ENCODE measurements around the gene APEH.
"Not testable (repeated sequence)": the region's sequence is repeated elsewhere in the genome, so short reads cannot be mapped to it uniquely, and the experiment has no call there.

APEH gene

DNA sequence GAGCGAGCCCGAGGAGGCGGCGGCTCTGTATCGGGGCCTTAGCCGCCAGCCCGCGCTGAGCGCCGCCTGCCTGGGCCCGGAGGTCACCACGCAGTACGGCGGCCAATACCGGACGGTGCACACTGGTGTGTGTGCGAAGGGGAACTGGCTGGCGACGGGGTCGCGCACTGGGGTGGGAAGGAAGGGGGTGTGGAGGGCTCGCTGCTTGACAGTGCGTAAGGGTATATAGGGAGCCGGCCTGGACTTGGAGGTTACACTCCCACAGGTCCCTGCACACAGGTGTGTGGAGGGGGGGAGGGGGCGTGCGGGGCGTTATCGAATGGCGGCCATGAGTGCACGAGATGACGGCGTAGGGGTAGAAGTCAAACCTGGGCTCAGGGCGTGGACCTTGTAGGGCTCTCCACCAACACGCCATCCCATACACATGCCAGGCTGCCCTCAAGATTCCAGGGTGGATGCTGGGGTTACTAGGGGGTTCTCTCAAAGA, 389 bp downstream of the APEH start:
- H3K4me1 ChIP-seq = peaks cover 50% of the 10 kb centered on the region
- H3K27me3 ChIP-seq = no peaks in the 10 kb centered on the region
- no peak for TF ChIP-seq Cebpa-rat (IDR thresholded peaks at IDR 0.05)

GRCh38 chr3:49675912-49676311, 1.8 kb downstream of the APEH start:
- Histone ChIP-seq H3K36me3 (peaks cover 56% of the 10 kb centered on the region), H3K9me3 (no peaks in the 10 kb centered on the region), H3K4me2 (peak overlapping the region; percentile 99), H3K27me3 (no peaks in the 10 kb centered on the region), H3K27ac (0 out of 2 replicates have a peak overlapping the region, but pooled peaks have one; percentile 95), H3K4me1 (peaks cover 46% of the 10 kb centered on the region), H3K9ac (peak overlapping the region; percentile 89), H3K4me3 (0 out of 2 replicates have a peak overlapping the region, but pooled peaks have one; percentile 94), H4K20me1 (peaks cover 61% of the 10 kb centered on the region)
- TF ChIP-seq Cebpa-rat (IDR thresholded peaks at IDR 0.05) = no peak

More for the DNA sequence above, 389 bp downstream of the APEH start:
- Histone ChIP-seq H3K4me3 (peak overlapping the region; percentile 94), H3K27ac (peak overlapping the region; percentile 95), H3K4me2 (peak overlapping the region; percentile 99), H4K20me1 (peaks cover 53% of the 10 kb centered on the region; the same call in 1 of the 2 replicates), H3K36me3 (peaks cover 42% of the 10 kb centered on the region), H3K9ac (peak overlapping the region; percentile 89), H3K9me3 (no peaks in the 10 kb centered on the region)

DNA sequence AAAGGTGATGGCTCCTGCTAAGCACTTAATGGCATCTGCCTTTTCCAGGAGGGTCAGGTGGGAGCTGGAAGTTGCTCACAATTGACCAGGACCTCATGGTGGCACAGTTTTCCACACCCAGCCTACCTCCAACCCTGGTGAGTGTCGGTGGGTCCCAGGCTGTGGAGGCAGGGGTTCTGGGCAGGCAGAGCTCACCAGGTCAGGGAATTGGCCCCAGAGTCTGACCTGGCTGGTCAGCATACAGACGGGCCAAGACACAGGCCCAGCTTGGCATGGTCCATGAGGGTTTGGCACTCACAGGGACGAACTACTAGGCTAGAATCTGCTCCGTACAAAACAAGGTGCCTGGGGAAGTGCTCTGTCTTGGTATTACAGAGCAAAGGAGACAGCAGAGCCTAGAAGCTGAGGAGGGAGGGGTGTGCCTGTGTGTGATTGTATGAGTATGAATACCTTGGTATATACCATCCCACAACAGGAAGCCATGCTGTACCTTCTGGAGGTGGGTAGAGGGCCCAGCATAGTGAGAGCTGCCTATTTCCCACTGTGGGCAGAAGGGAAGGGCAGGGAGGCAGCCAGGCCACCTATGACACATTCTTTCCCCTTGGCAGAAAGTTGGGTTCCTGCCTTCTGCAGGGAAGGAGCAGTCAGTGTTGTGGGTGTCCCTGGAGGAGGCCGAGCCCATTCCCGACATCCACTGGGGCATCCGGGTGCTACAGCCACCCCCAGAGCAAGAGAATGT, 6.5 kb downstream of the APEH start:
- H3K27ac ChIP-seq = no peak overlapping the region
- no peak overlapping the region for H3K9ac ChIP-seq
- peaks cover 47% of the 10 kb centered on the region for H4K20me1 ChIP-seq
- H3K4me1 ChIP-seq = peaks cover 11% of the 10 kb centered on the region
- H3K4me2 ChIP-seq = no peak overlapping the region
- no peaks in the 10 kb centered on the region for H3K9me3 ChIP-seq
- no peak overlapping the region for H3K4me3 ChIP-seq
- peaks cover 98% of the 10 kb centered on the region for H3K36me3 ChIP-seq
- no peaks in the 10 kb centered on the region for H3K27me3 ChIP-seq
- TF ChIP-seq Cebpa-rat (IDR thresholded peaks at IDR 0.05) = no peak

DNA sequence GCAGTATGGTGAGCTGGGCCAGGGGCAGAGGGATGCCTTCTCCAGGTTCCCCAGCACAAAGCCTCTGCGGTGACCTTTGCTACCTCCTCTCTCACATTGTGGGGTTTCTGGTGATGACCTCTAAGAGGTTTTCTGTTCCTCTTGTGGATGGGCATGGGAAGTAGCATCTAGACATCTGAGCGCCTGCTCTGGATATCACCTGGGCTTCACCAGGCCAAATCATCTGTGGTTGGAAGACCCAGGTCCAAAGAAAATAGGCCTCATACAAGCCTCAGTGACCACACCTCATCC, 7.0 kb downstream of the APEH start:
- H3K9ac ChIP-seq = no peak overlapping the region
- H3K36me3 ChIP-seq = peaks cover 93% of the 10 kb centered on the region
- H3K27me3 ChIP-seq = no peaks in the 10 kb centered on the region
- H3K4me2 ChIP-seq = no peak overlapping the region
- H3K9me3 ChIP-seq = 0 out of 2 replicates have a peak, but pooled peaks cover under 1% of the 10 kb centered on the region
- no peak overlapping the region for H3K27ac ChIP-seq
- H3K4me3 ChIP-seq = no peak overlapping the region
- H4K20me1 ChIP-seq = peaks cover 42% of the 10 kb centered on the region
- TF ChIP-seq Cebpa-rat (IDR thresholded peaks at IDR 0.05) = no peak
- H3K4me1 ChIP-seq = peaks cover 5% of the 10 kb centered on the region; the same call in 1 of the 2 replicates

DNA sequence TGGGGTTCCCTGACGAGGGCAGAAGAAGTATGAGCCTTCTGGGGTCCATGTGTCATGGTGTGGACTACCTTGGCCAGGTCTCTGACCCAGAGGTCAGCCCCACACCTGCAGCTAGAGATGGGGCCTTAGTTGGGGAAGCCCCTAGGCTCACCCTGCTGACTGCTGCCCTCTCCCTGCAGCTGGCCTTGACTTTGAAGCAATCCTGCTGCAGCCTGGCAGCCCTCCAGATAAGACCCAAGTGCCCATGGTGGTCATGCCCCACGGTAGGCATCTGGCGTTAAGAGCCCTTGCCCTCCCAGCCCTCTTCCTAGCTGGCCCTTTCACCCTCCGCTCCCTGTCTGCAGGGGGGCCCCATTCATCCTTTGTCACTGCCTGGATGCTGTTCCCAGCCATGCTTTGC, 7.4 kb downstream of the APEH start:
- Histone ChIP-seq H3K4me1 (0 out of 2 replicates have a peak, but pooled peaks cover 2% of the 10 kb centered on the region), H3K9ac (no peak overlapping the region), H3K4me3 (no peak overlapping the region), H3K27ac (no peak overlapping the region), H3K4me2 (no peak overlapping the region), H3K27me3 (no peaks in the 10 kb centered on the region), H3K9me3 (peaks cover 4% of the 10 kb centered on the region; the same call in 1 of the 2 replicates), H3K36me3 (peaks cover 89% of the 10 kb centered on the region), H4K20me1 (peaks cover 38% of the 10 kb centered on the region)
- TF ChIP-seq Cebpa-rat (IDR thresholded peaks at IDR 0.05) = no peak

DNA sequence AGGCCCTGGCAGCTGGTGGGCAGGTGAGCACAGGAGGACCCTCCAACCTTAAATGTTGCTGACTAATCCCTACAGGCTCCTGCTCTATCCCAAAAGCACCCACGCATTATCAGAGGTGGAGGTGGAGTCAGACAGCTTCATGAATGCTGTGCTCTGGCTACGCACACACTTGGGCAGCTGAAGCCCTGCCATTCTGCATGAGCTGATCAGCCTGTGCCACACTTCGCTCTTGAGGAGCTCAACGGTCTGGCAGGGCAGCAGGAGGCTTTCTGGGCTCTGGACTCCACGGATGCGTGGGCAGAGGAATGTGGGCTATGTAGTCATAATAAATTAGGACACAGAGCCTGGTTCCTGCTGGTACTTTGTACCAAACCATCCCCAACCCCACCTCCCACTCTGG, 9.0 kb downstream of the APEH start:
- no peak for TF ChIP-seq Cebpa-rat (IDR thresholded peaks at IDR 0.05)

DNA sequence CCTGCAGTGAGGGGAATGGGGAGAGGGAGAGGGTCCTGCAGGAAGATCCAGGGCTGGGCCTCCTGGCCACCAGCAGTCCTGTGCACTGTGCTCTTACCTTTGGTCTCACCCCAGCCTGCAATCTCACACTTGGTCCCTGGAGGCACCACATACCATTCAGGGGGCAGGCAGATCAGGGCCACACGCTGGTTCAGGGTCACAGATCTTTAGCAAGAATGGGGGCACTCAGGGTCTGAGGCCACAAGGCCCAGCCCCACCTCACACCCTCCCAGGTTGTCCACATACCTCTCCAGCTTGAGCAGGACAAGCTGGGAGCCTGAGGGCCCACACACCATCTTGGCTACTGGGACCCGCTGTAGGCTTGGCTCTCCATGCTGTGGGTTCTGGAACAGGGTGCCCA, 10.3 kb downstream of the APEH start:
- H3K4me3 ChIP-seq, H3K9ac ChIP-seq, H3K27me3 ChIP-seq, H3K4me2 ChIP-seq, H3K4me1 ChIP-seq, H3K27ac ChIP-seq, H3K9me3 ChIP-seq: not testable (repeated sequence)
- Histone ChIP-seq H4K20me1 (peaks cover 17% of the 10 kb centered on the region; the same call in 1 of the 2 replicates), H3K36me3 (peaks cover 60% of the 10 kb centered on the region)

More for the DNA sequence above, 9.0 kb downstream of the APEH start:
- Histone ChIP-seq H3K27ac (no peak overlapping the region), H3K4me2 (no peak overlapping the region), H4K20me1 (peaks cover 27% of the 10 kb centered on the region; the same call in 1 of the 2 replicates), H3K36me3 (peaks cover 73% of the 10 kb centered on the region), H3K9ac (no peak overlapping the region), H3K4me1 (no peaks in the 10 kb centered on the region), H3K9me3 (peaks cover 5% of the 10 kb centered on the region; the same call in 1 of the 2 replicates), H3K27me3 (no peaks in the 10 kb centered on the region), H3K4me3 (no peak overlapping the region)

- not testable (repeated sequence) for H3K4me2 ChIP-seq, H3K4me3 ChIP-seq, H3K9ac ChIP-seq, H3K27ac ChIP-seq, H3K9me3 ChIP-seq, H3K27me3 ChIP-seq
- Histone ChIP-seq H3K4me1 (peaks cover 10% of the 10 kb centered on the region), H4K20me1 (peaks cover 16% of the 10 kb centered on the region), H3K36me3 (peaks cover 54% of the 10 kb centered on the region)
These were observed 11.0 kb downstream of the APEH start for GRCh38 chr3:49685103-49685502.

- not testable (repeated sequence) for H3K4me2 ChIP-seq, H3K4me3 ChIP-seq, H3K9ac ChIP-seq, H3K27ac ChIP-seq, H3K9me3 ChIP-seq, H3K27me3 ChIP-seq
- Histone ChIP-seq H3K36me3 (peaks cover 46% of the 10 kb centered on the region), H4K20me1 (peaks cover 11% of the 10 kb centered on the region; the same call in 1 of the 2 replicates), H3K4me1 (peaks cover 17% of the 10 kb centered on the region)
These were observed 11.7 kb downstream of the APEH start for GRCh38 chr3:49685846-49686245.

DNA sequence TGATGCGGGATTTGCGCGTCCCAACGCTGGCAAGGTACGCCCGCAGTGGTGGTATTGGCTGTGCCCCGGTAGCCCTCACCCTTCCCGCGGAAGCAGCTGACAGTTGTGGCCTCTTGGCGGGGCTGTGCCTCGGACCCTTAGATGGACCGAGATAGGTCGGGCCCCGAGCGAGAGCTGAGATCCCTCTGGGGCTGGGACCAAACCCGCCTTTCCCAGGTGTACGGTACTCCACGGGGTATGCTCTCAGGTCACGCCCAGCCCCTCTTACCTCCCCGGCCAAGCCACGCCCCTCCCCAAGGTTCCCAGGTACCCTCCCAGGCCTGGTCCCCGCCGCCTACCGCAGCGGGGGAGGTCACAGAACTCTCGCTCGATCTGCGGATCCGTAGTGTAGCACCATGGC, 12.2 kb downstream of the APEH start:
- not testable (repeated sequence) for H3K27me3 ChIP-seq, H3K9ac ChIP-seq, H3K27ac ChIP-seq, H3K4me2 ChIP-seq, H3K4me3 ChIP-seq, H3K9me3 ChIP-seq
- H4K20me1 ChIP-seq = peaks cover 13% of the 10 kb centered on the region; the same call in 1 of the 2 replicates
- peaks cover 22% of the 10 kb centered on the region for H3K4me1 ChIP-seq
- peaks cover 42% of the 10 kb centered on the region for H3K36me3 ChIP-seq

DNA sequence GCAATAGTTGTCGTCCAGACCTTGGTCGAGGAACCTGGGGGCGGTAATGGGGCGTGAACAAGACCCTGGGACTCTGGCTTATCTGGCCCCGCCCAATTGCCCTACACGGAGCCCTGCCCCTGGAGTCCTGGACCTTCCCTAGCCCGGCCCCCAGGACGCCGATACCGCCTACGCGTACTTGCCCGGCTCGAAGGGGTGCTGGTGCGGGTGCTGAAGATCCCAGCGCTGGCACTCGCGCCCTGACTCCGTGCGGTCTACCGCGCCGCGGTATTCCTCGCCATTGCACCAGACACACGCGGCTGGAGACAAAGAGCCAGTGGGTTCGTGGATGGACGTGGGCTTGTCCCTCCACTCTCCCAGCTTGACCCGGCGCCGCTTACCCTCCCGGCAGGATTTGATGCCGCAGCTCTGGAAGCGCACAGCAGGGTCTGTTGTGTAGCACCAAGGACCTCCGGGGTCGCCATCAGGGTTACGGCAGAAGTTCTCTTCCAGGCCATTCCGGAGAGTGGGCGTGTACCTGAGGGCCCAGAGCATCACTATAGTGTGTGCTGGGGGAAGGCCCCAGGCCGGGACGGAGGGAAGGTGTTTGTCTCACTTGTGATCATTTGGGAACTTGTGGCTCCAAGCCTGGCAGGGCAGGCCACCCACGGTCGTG, 12.7 kb downstream of the APEH start:
- H3K9me3 ChIP-seq, H3K9ac ChIP-seq, H3K4me2 ChIP-seq, H3K4me3 ChIP-seq, H3K27ac ChIP-seq, H3K27me3 ChIP-seq: not testable (repeated sequence)
- H3K36me3 ChIP-seq = peaks cover 40% of the 10 kb centered on the region
- H4K20me1 ChIP-seq = peaks cover 13% of the 10 kb centered on the region; the same call in 1 of the 2 replicates
- H3K4me1 ChIP-seq = peaks cover 24% of the 10 kb centered on the region

DNA sequence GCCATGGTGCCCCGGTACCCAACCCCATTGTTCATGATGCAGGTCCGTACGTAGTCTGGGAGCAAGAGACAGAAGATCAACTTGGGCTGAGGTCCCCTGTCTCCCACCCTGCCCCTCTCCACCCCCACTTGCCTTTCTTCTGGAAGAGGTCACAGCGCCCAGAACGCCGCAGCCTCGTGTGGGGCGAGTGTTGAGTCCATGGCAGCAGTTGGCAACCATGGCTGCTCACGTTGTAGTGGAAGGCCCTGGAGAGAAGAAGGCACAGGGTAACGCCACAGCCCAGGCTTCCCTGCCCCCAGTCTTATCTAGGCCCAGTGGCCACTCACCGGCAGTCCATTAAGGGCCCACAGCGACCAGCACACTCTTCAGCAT, 13.3 kb downstream of the APEH start:
- peaks cover 35% of the 10 kb centered on the region for H3K36me3 ChIP-seq
- H3K9me3 ChIP-seq, H3K27ac ChIP-seq, H3K9ac ChIP-seq, H3K4me2 ChIP-seq, H3K4me3 ChIP-seq, H3K27me3 ChIP-seq: not testable (repeated sequence)
- H3K4me1 ChIP-seq = peaks cover 24% of the 10 kb centered on the region
- H4K20me1 ChIP-seq = peaks cover 13% of the 10 kb centered on the region; the same call in 1 of the 2 replicates

- peaks cover 24% of the 10 kb centered on the region for H3K36me3 ChIP-seq
- H3K27me3 ChIP-seq, H3K9me3 ChIP-seq: not testable (repeated sequence)
- peaks cover 13% of the 10 kb centered on the region; the same call in 1 of the 2 replicates for H4K20me1 ChIP-seq
- peak overlapping the region; percentile 77 for H3K4me2 ChIP-seq
- H3K4me3 ChIP-seq = peak overlapping the region; percentile 96
- H3K27ac ChIP-seq = peak overlapping the region; percentile 84
- H3K4me1 ChIP-seq = peaks cover 24% of the 10 kb centered on the region
- H3K9ac ChIP-seq = peak overlapping the region; percentile 96
These were observed 14.3 kb downstream of the APEH start for GRCh38 chr3:49688338-49689045.

All from BLaER1 (cell line).